GM23338 (cell line): Measurements from ENCODE around the gene CYCS. TPM values are rescaled to one million over a fixed set of nuclear protein-coding genes. Genes with fewer than 3 reads are reported as not detected.

Source experiments
- ATAC-seq: fragments of 200-7000 bp; cut with Tn5 transposase; 3 replicates; pipeline ENCODE4 v1.9.1; 2020
- DNase-seq: peaks from one replicate; pipeline ENCODE4 v3.0.0-alpha.2; 2015; ENCODE audit warnings: low spot score
- H2AFZ ChIP-seq: fragments of 200-600 bp; sonication (generic); 2 replicates; pipeline ENCODE4 v1.8.0; 2016; ENCODE audit warnings: antibody characterized with exemption, mild to moderate bottlenecking, moderate library complexity
- H3F3A ChIP-seq: fragments of 200-600 bp; sonication (generic); replicated peaks from 2 replicates; pipeline ENCODE4 v1.8.0; 2017; ENCODE audit warnings: antibody characterized with exemption, mixed run types, low read depth
- H3K27ac ChIP-seq: fragments of 200-600 bp; sonication (generic); 2 replicates; pipeline ENCODE4 v1.6.1; 2016; ENCODE audit warnings: low read depth
- H3K27me3 ChIP-seq: fragments of 200-600 bp; sonication (generic); 2 replicates; pipeline ENCODE4 v1.8.0; 2016; ENCODE audit warnings: mild to moderate bottlenecking, mixed run types, moderate library complexity; ENCODE audit not compliant: insufficient read depth
- H3K36me3 ChIP-seq: fragments of 200-600 bp; sonication (generic); 2 replicates; pipeline ENCODE4 v1.8.0; 2016; ENCODE audit warnings: mild to moderate bottlenecking; ENCODE audit not compliant: insufficient read depth
- H3K4me1 ChIP-seq: fragments of 200-600 bp; sonication (generic); 2 replicates; pipeline ENCODE4 v1.8.0; 2016; ENCODE audit warnings: mild to moderate bottlenecking, moderate library complexity; ENCODE audit not compliant: insufficient read depth
- H3K4me2 ChIP-seq: fragments of 200-600 bp; sonication (generic); 2 replicates; pipeline ENCODE4 v1.7.1; 2017; ENCODE audit warnings: mixed run types
- H3K4me3 ChIP-seq: fragments of 200-600 bp; sonication (generic); 2 replicates; pipeline ENCODE4 v1.6.1; 2016; ENCODE audit warnings: mixed run types
- H3K79me2 ChIP-seq: fragments of 200-600 bp; sonication (generic); replicated peaks from 2 replicates; pipeline ENCODE4 v1.8.0; 2017; ENCODE audit warnings: mild to moderate bottlenecking; ENCODE audit not compliant: insufficient read depth
- H3K9me2 ChIP-seq: fragments of 200-600 bp; sonication (generic); 2 replicates; pipeline ENCODE4 v1.8.0; 2017; ENCODE audit not compliant: insufficient read depth
- H4K20me1 ChIP-seq: fragments of 200-600 bp; sonication (generic); replicated peaks from 2 replicates; pipeline ENCODE4 v1.8.0; 2017; ENCODE audit warnings: mild to moderate bottlenecking; ENCODE audit not compliant: insufficient read depth
- H3K27ac Mint-ChIP-seq: 2 replicates; pipeline ENCODE4 v1.8.0; 2020; ENCODE audit warnings: inconsistent platforms, mild to moderate bottlenecking, moderate library complexity, mixed read lengths
- H3K27me3 Mint-ChIP-seq: 3 replicates; pipeline ENCODE4 v1.8.0; 2022; ENCODE audit warnings: low read depth, mild to moderate bottlenecking, moderate library complexity, mixed read lengths, inconsistent platforms; ENCODE audit not compliant: insufficient read depth, poor library complexity
- H3K36me3 Mint-ChIP-seq: 3 replicates; pipeline ENCODE4 v1.8.0; 2021; ENCODE audit warnings: low read depth, mild to moderate bottlenecking, inconsistent platforms, moderate library complexity, mixed read lengths
- H3K4me1 Mint-ChIP-seq: 3 replicates; pipeline ENCODE4 v1.8.0; 2020; ENCODE audit warnings: mild to moderate bottlenecking, inconsistent platforms, mixed read lengths
- H3K4me3 Mint-ChIP-seq: 3 replicates; pipeline ENCODE4 v1.8.0; 2021; ENCODE audit warnings: moderate library complexity, mild to moderate bottlenecking, inconsistent platforms, mixed read lengths
- H3K9me3 Mint-ChIP-seq: 3 replicates; pipeline ENCODE4 v1.8.0; 2020; ENCODE audit warnings: moderate library complexity, mild to moderate bottlenecking, inconsistent platforms, mixed read lengths
- CREB1 ChIP-seq: fragments of 250-450 bp; sonication (Bioruptor Pico); IDR thresholded peaks from 2 replicates; pipeline ENCODE4 v1.5.0; 2020; ENCODE audit warnings: low read depth, mild to moderate bottlenecking, moderate library complexity
- EZH2phosphoT487 ChIP-seq: fragments of 200-600 bp; sonication (generic); IDR thresholded peaks from one replicate; pipeline ENCODE4 v1.8.1; 2018; ENCODE audit warnings: antibody characterized with exemption; ENCODE audit not compliant: unreplicated experiment
- JUNB ChIP-seq: IDR thresholded peaks from one replicate; pipeline ENCODE4 v1.6.1; 2016; ENCODE audit warnings: antibody characterized with exemption; ENCODE audit not compliant: unreplicated experiment
- NANOG ChIP-seq: IDR thresholded peaks from 2 replicates; pipeline ENCODE4 v1.6.1; 2016; ENCODE audit warnings: antibody characterized with exemption, borderline replicate concordance
- POLR2AphosphoS5 ChIP-seq: IDR thresholded peaks from 2 replicates; pipeline ENCODE4 v1.6.1; 2016; ENCODE audit warnings: antibody characterized with exemption, low read depth
- STAT1 ChIP-seq: IDR thresholded peaks from one replicate; pipeline ENCODE4 v1.6.1; 2016; ENCODE audit warnings: antibody characterized with exemption; ENCODE audit not compliant: unreplicated experiment
- ZNF114 ChIP-seq: fragments of 250-450 bp; sonication (Bioruptor Pico); IDR thresholded peaks from 2 replicates; pipeline ENCODE4 v1.5.0; 2020; ENCODE audit warnings: mild to moderate bottlenecking, moderate library complexity
- polyA plus RNA-seq: library from polyadenylated mRNA; unstranded; fragments of >200 nt; fragmentation: Nextera tagmentation; extraction: Ambion mirVana; gene quantifications from 2 replicates; pipeline ENCODE4 v1.2.1, GENCODE V29; 2016
- total RNA-seq: library from RNA; depleted of rRNA; stranded (reverse); fragments of >200 nt; shearing (Covaris generic); gene quantifications from 2 replicates; pipeline ENCODE4 v1.2.3, GENCODE V29; 2014
- TF ChIP-seq, protein P1 (sequence below): IDR thresholded peaks from one replicate; pipeline ENCODE4 v1.6.1; 2018; ENCODE audit warnings: antibody characterized with exemption; ENCODE audit not compliant: unreplicated experiment
- TF ChIP-seq, protein P2 (sequence below): fragments of 250-450 bp; sonication (Bioruptor Pico); IDR thresholded peaks from 2 replicates; pipeline ENCODE4 v1.5.0; 2020; ENCODE audit warnings: mild to moderate bottlenecking, moderate library complexity
- TF ChIP-seq, protein P3 (sequence below), 2 experiments: fragments of 200-600 bp in 1 of 2; sonication (generic) in 1 of 2; conservative IDR thresholded peaks; 2 replicates each; pipeline versions ENCODE4 v1.5.1 to v1.6.1; 2016 to 2017; ENCODE audit warnings: antibody characterized with exemption in 2 of 2, low read depth in 2 of 2, mild to moderate bottlenecking in 2 of 2, moderate library complexity in 1 of 2

Gene CYCS
- total and polyA plus RNA-seq, 2 experiments from 2014 or later = 131 to 468 TPM

DNA sequence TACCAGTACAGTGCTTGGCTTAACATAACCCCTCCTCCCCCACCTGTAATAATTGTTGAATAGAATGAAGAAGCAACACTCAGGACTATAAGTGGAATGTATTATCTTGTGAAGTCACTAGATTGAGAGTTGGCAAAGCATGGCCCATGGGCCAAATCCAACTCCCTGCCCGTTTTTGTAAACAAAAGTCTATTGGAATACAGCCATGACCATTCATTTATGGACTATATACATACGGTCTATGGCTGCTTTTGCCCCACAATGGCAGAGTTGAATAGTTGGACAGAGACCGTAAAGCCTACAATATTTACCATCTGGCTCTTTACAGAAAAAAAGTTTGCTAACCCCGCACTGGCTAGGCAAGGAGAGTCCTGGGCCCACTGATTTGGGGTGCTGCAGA lies 48.1 kb upstream of the CYCS start:
- Histone ChIP-seq H3K79me2 (no peaks in the 10 kb centered on the region), H4K20me1 (no peaks in the 10 kb centered on the region; the same call in 1 of the 2 replicates), H3K4me3 (no peak overlapping the region), H3K36me3 (no peaks in the 10 kb centered on the region), H3K27ac (no peak overlapping the region), H2AFZ (no peak overlapping the region), H3K9me2 (no peaks in the 10 kb centered on the region), H3K4me2 (no peak overlapping the region), H3F3A (no peaks in the 10 kb centered on the region), H3K27me3 (peaks cover 7% of the 10 kb centered on the region), H3K4me1 (peaks cover 16% of the 10 kb centered on the region)
- H3K4me3 Mint-ChIP-seq = no peak overlapping the region
- H3K4me1 Mint-ChIP-seq = peaks cover 23% of the 10 kb centered on the region
- no peak for DNase-seq
- peaks cover 6% of the 10 kb centered on the region for H3K27me3 Mint-ChIP-seq
- peaks cover 4% of the 10 kb centered on the region; the same call in 1 of the 3 replicates for H3K9me3 Mint-ChIP-seq
- ATAC-seq = no peak
- no peak overlapping the region for H3K27ac Mint-ChIP-seq
- no peak for TF ChIP-seq ZNF114 (CRISPR knock-in tag)
- no peak for TF ChIP-seq EZH2phosphoT487
- TF ChIP-seq, protein P1, sequence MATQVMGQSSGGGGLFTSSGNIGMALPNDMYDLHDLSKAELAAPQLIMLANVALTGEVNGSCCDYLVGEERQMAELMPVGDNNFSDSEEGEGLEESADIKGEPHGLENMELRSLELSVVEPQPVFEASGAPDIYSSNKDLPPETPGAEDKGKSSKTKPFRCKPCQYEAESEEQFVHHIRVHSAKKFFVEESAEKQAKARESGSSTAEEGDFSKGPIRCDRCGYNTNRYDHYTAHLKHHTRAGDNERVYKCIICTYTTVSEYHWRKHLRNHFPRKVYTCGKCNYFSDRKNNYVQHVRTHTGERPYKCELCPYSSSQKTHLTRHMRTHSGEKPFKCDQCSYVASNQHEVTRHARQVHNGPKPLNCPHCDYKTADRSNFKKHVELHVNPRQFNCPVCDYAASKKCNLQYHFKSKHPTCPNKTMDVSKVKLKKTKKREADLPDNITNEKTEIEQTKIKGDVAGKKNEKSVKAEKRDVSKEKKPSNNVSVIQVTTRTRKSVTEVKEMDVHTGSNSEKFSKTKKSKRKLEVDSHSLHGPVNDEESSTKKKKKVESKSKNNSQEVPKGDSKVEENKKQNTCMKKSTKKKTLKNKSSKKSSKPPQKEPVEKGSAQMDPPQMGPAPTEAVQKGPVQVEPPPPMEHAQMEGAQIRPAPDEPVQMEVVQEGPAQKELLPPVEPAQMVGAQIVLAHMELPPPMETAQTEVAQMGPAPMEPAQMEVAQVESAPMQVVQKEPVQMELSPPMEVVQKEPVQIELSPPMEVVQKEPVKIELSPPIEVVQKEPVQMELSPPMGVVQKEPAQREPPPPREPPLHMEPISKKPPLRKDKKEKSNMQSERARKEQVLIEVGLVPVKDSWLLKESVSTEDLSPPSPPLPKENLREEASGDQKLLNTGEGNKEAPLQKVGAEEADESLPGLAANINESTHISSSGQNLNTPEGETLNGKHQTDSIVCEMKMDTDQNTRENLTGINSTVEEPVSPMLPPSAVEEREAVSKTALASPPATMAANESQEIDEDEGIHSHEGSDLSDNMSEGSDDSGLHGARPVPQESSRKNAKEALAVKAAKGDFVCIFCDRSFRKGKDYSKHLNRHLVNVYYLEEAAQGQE = no peak
- TF ChIP-seq, protein P2, sequence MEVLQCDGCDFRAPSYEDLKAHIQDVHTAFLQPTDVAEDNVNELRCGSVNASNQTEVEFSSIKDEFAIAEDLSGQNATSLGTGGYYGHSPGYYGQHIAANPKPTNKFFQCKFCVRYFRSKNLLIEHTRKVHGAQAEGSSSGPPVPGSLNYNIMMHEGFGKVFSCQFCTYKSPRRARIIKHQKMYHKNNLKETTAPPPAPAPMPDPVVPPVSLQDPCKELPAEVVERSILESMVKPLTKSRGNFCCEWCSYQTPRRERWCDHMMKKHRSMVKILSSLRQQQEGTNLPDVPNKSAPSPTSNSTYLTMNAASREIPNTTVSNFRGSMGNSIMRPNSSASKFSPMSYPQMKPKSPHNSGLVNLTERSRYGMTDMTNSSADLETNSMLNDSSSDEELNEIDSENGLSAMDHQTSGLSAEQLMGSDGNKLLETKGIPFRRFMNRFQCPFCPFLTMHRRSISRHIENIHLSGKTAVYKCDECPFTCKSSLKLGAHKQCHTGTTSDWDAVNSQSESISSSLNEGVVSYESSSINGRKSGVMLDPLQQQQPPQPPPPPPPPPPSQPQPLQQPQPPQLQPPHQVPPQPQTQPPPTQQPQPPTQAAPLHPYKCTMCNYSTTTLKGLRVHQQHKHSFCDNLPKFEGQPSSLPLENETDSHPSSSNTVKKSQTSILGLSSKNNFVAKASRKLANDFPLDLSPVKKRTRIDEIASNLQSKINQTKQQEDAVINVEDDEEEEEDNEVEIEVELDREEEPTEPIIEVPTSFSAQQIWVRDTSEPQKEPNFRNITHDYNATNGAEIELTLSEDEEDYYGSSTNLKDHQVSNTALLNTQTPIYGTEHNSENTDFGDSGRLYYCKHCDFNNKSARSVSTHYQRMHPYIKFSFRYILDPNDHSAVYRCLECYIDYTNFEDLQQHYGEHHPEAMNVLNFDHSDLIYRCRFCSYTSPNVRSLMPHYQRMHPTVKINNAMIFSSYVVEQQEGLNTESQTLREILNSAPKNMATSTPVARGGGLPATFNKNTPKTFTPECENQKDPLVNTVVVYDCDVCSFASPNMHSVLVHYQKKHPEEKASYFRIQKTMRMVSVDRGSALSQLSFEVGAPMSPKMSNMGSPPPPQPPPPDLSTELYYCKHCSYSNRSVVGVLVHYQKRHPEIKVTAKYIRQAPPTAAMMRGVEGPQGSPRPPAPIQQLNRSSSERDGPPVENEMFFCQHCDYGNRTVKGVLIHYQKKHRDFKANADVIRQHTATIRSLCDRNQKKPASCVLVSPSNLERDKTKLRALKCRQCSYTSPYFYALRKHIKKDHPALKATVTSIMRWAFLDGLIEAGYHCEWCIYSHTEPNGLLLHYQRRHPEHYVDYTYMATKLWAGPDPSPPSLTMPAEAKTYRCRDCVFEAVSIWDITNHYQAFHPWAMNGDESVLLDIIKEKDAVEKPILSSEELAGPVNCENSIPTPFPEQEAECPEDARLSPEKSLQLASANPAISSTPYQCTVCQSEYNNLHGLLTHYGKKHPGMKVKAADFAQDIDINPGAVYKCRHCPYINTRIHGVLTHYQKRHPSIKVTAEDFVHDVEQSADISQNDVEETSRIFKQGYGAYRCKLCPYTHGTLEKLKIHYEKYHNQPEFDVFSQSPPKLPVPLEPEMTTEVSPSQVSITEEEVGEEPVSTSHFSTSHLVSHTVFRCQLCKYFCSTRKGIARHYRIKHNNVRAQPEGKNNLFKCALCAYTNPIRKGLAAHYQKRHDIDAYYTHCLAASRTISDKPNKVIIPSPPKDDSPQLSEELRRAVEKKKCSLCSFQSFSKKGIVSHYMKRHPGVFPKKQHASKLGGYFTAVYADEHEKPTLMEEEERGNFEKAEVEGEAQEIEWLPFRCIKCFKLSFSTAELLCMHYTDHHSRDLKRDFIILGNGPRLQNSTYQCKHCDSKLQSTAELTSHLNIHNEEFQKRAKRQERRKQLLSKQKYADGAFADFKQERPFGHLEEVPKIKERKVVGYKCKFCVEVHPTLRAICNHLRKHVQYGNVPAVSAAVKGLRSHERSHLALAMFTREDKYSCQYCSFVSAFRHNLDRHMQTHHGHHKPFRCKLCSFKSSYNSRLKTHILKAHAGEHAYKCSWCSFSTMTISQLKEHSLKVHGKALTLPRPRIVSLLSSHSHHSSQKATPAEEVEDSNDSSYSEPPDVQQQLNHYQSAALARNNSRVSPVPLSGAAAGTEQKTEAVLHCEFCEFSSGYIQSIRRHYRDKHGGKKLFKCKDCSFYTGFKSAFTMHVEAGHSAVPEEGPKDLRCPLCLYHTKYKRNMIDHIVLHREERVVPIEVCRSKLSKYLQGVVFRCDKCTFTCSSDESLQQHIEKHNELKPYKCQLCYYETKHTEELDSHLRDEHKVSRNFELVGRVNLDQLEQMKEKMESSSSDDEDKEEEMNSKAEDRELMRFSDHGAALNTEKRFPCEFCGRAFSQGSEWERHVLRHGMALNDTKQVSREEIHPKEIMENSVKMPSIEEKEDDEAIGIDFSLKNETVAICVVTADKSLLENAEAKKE (CRISPR knock-in tag) = no peak
- no peak for TF ChIP-seq CREB1 (CRISPR knock-in tag)
- no peak for TF ChIP-seq POLR2AphosphoS5
- TF ChIP-seq NANOG = no peak
- TF ChIP-seq JUNB = no peak
- TF ChIP-seq STAT1 = no peak
- TF ChIP-seq, protein P3, sequence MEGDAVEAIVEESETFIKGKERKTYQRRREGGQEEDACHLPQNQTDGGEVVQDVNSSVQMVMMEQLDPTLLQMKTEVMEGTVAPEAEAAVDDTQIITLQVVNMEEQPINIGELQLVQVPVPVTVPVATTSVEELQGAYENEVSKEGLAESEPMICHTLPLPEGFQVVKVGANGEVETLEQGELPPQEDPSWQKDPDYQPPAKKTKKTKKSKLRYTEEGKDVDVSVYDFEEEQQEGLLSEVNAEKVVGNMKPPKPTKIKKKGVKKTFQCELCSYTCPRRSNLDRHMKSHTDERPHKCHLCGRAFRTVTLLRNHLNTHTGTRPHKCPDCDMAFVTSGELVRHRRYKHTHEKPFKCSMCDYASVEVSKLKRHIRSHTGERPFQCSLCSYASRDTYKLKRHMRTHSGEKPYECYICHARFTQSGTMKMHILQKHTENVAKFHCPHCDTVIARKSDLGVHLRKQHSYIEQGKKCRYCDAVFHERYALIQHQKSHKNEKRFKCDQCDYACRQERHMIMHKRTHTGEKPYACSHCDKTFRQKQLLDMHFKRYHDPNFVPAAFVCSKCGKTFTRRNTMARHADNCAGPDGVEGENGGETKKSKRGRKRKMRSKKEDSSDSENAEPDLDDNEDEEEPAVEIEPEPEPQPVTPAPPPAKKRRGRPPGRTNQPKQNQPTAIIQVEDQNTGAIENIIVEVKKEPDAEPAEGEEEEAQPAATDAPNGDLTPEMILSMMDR (conservative IDR thresholded peaks at IDR 0.05; ENCODE audit: low read depth in 2 of 2) = no peak
- peaks cover 3% of the 10 kb centered on the region; the same call in 2 of the 3 replicates for H3K36me3 Mint-ChIP-seq
